DND-41 (cell line): ENCODE results near the gene MRPS26.
"Not testable (repeated sequence)": the region's sequence is repeated elsewhere in the genome, so short reads cannot be mapped to it uniquely, and the experiment has no call there.

ENCODE experiments used
- CTCF ChIP-seq: IDR thresholded peaks from 2 replicates; pipeline ENCODE4 v1.5.1; 2012; ENCODE audit warnings: borderline replicate concordance, low read length, moderate library complexity, mild to moderate bottlenecking; ENCODE audit not compliant: poor library complexity, severe bottlenecking; ENCODE audit errors: extremely low read depth
- EZH2 ChIP-seq: IDR thresholded peaks from 3 replicates; pipeline ENCODE4 v1.6.1; 2012; ENCODE audit warnings: borderline replicate concordance, low read depth, mild to moderate bottlenecking, moderate library complexity, low read length, inconsistent platforms; ENCODE audit not compliant: severe bottlenecking

DNA sequence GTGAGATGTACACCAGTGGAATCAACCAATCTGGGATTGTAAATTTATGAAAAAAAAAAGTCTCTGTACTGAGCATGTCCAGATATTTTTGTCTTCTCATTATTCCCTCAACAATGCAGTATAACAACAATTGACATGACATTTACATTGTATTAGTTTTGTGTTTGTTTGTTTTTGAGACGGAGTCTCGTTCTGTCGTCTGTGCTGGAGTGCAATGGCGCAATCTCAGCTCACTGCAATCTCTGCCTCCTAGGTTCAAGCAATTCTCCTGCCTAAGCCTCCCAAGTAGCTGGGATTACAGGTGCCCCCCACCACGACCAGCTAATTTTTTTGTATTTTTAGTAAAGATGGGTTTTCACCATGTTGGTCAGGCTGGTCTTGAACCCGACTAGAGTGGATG, 29.5 kb downstream of the MRPS26 start:
- TF ChIP-seq CTCF, EZH2: not testable (repeated sequence)
